GM19395 (cell line): Measurements from ENCODE around the gene CDC73.

Source experiments
- ATAC-seq: cut with Tn5 transposase; IDR thresholded peaks from one replicate; pipeline ENCODE4 v1.9.1; 2021; ENCODE audit warnings: mild to moderate bottlenecking, moderate library complexity; ENCODE audit not compliant: unreplicated experiment

CDC73 gene

GRCh38 chr1:193121616-193122593, at the start of gene CDC73:
CDC73 (plus strand) TSS chr1:193122031; CDS start chr1:193122201, 170 bp downstream.
- peak; percentile 94 for ATAC-seq

GRCh38 chr1:193077991-193078390, 43.8 kb upstream of the CDC73 start:
- ATAC-seq, result no peak

DNA sequence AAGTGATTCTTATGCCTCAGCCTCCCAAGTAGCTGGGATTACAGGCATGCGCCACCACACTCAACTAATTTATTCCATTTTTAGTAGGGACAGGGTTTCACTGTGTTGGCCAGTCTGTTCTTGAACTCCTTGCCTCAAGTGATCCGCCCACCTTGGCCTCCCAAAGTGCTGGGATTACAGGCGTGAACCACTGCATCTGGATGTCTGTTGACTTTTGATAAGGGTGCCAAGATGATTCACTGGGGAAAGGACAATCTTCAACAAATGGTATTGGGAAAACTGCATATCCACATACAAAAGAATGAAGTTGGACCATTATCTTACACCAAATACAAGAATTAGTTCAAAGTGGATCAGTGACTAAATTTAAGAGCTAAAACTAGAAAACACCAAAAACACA, 42.6 kb upstream of the CDC73 start:
- ATAC-seq, result no peak

GRCh38 chr1:193083365-193084088, 38.3 kb upstream of the CDC73 start:
- peak; percentile 94 for ATAC-seq

DNA sequence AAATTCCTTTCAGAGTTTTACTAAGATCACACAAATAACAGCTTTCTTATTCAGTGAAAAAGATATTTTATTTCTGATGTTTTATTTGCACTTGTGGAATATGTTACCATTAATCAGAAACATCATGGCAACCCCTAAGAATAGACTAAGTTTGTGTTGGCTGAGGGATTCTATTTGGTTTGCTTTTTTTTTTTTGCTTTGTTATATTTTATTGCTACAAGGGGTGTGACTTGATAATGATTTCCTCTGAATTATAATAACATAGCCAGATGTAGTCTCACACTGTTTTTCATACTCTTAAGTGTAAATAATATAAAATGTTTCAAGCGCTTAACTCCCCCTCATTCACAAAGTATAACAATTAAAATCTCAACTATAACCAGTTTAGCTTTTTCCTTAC, 36.6 kb upstream of the CDC73 start:
- ATAC-seq, result no peak

GRCh38 chr1:193086342-193086741, 35.5 kb upstream of the CDC73 start:
- no peak for ATAC-seq

- no peak for ATAC-seq
Measured at GRCh38 chr1:193087893-193088292, 33.9 kb upstream of the CDC73 start.

DNA sequence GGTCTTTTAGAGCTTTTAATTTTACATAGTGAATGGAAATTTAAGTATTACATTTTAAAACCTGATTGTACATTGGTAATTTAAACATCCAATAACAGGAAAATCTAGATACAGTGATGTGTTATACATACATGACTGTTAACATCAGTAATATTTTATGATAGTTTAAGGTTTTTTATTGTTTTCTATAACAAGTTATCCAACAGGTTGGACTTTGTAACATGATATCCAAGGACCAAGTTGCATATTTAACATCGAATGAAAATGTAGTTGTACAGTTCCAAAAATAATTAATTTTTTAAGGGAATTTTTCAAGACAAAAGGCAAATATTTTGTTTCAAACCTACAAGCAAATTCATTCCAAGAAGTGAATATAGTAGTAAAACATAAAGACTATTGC, 31.0 kb upstream of the CDC73 start:
- ATAC-seq, result no peak

- no peak for ATAC-seq
Measured at GRCh38 chr1:193094112-193094511, 27.7 kb upstream of the CDC73 start.

GRCh38 chr1:193102662-193103061, 19.2 kb upstream of the CDC73 start:
- no peak for ATAC-seq

- peak; percentile 0 for ATAC-seq
Measured at GRCh38 chr1:193103759-193104501, 17.9 kb upstream of the CDC73 start.

- ATAC-seq, result peak; percentile 49
Measured at GRCh38 chr1:193104502-193104906, 17.3 kb upstream of the CDC73 start.

DNA sequence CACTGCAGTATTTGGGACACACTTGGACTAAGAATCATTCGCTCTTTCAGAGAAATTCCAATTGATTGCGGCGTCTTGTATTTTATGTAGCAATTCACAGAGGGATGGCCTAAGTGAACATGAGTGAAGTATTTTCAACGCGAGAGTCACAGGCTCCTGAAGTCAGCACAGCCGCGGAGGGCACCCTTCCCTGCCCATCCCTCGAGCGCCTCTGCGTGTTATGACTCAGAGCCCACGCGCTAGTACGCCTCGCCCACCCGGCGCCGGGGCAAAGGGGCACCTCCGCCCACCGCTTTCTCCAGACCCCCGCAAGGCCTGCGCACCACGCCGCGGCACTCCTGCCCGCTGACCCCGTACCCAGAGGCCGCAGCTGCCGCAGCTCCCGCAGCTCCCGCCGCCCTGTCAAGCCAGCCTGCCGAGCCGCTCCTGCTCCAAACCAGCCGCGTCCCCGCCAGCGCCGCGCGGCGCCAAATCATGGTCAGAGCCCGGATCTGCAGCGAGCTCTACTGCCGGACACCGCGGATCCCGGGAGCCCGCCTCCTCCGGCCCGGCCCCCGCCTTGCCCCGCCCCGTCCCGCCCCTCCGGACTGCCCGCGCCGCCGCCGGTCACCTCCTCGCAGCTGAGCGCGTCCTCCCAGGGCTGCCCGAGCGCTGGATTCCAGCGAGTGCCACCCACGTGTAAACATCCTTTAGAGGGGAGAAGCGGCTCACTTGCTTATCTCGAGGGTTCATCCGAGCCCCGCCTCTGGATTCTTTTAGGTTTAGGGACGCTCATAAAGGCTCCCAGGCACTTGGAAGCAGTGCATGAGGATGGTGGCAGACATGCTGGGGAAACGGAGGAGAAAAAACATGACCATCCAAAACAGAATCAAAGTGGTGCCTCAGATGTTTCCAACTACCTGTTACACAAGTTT, 16.7 kb upstream of the CDC73 start, which contains the start of gene GLRX2:
GLRX2 (minus strand) TSS at position 508 of the 914 bp plus-strand sequence; CDS start at position 476, 32 bp downstream.
- peak; percentile 88 for ATAC-seq

DNA sequence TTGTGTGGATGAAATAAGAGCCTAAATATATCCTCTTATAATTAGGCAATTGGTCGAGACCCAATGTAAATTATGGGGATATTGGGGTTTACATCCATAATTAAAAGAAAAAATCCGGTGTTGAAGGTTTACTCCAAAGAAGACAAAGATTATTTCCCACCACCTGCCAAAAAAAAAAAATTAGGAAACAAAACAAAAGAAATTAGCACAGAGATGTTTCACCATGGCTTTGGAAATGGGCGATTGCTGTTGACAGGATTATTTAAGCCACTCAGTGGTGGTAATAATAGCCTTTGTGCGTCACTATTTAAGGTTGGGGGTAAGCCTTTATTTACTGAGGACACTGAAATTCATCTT, 16.0 kb upstream of the CDC73 start:
- no peak for ATAC-seq

- no peak for ATAC-seq
Measured at GRCh38 chr1:193108471-193108870, 13.4 kb upstream of the CDC73 start.

GRCh38 chr1:193109619-193110018, 12.2 kb upstream of the CDC73 start:
- ATAC-seq, result no peak

GRCh38 chr1:193110246-193110645, 11.6 kb upstream of the CDC73 start:
- ATAC-seq, result no peak

GRCh38 chr1:193110864-193111263, 11.0 kb upstream of the CDC73 start:
- ATAC-seq, result no peak

- ATAC-seq, result peak; percentile 2
Measured at GRCh38 chr1:193111641-193112090, 10.2 kb upstream of the CDC73 start.
